Head of caudate nucleus (tissue), 42 donors: ENCODE data around the gene INAVA.

Experiments
- DNase-seq, 42 donors: peaks; one replicate each; pipeline versions ENCODE4 v3.0.0 to v3.0.0-alpha.2; 2020 to 2021; ENCODE audit warnings: mixed read lengths in 7 of 42
- intact Hi-C: fragments of 100-400 bp; cut with DNase I; formaldehyde crosslinking; loops from one replicate; pipeline ENCODE4 v1.15.0; 2022

Gene INAVA

GRCh38 chr1:200893411-200893901 lies 1.2 kb upstream of the INAVA start:
- no peak for DNase-seq
- intact Hi-C loops: no loop called here

- no peak for DNase-seq
- intact Hi-C loops: no loop called here
Observed at GRCh38 chr1:200895443-200895789, 716 bp downstream of the INAVA start.

GRCh38 chr1:200895801-200896530 lies 1.3 kb downstream of the INAVA start:
- intact Hi-C loops: no loop called here
- DNase-seq: no peak

GRCh38 chr1:200896531-200897196 lies 2.0 kb downstream of the INAVA start:
- intact Hi-C loops: no loop called here
- DNase-seq: no peak

GRCh38 chr1:200897259-200897658 lies 2.6 kb downstream of the INAVA start:
- intact Hi-C loops: no loop called here
- no peak for DNase-seq

GRCh38 chr1:200899015-200899386 lies 4.3 kb downstream of the INAVA start:
- no peak for DNase-seq
- intact Hi-C loops: no loop called here

- DNase-seq: no peak
- intact Hi-C loops: no loop called here
Observed at GRCh38 chr1:200899451-200899915, 4.8 kb downstream of the INAVA start.

GRCh38 chr1:200899954-200900867 lies 5.5 kb downstream of the INAVA start:
- intact Hi-C loops: no loop called here
- no peak for DNase-seq

GRCh38 chr1:200900877-200901276 lies 6.2 kb downstream of the INAVA start:
- no peak for DNase-seq
- intact Hi-C loops: no loop called here

- no peak for DNase-seq
- intact Hi-C loops: no loop called here
Observed at GRCh38 chr1:200901350-200901749, 6.7 kb downstream of the INAVA start.

- intact Hi-C loops: no loop called here
- DNase-seq: no peak
Observed at GRCh38 chr1:200901796-200902444, 7.2 kb downstream of the INAVA start.

GRCh38 chr1:200903793-200904192 lies 9.1 kb downstream of the INAVA start:
- DNase-seq: no peak
- intact Hi-C loops: no loop called here

GRCh38 chr1:200904772-200905171 lies 10.1 kb downstream of the INAVA start:
- DNase-seq: no peak
- intact Hi-C loops: no loop called here

- intact Hi-C loops: no loop called here
- DNase-seq: no peak
Observed at GRCh38 chr1:200905411-200906052, 10.8 kb downstream of the INAVA start.

GRCh38 chr1:200906491-200906890 lies 11.8 kb downstream of the INAVA start:
- intact Hi-C loops: no loop called here
- DNase-seq: no peak

GRCh38 chr1:200907611-200908097 lies 13.0 kb downstream of the INAVA start:
- no peak for DNase-seq
- intact Hi-C loops: no loop called here

- intact Hi-C loops: no loop called here
Observed at GRCh38 chr1:200908191-200908868, 13.6 kb downstream of the INAVA start.

GRCh38 chr1:200909071-200909470 lies 14.4 kb downstream of the INAVA start:
- intact Hi-C loops: no loop called here
- DNase-seq: no peak

More at GRCh38 chr1:200908191-200908868, 13.6 kb downstream of the INAVA start:
- DNase-seq: no peak
